Stimulated activated CD8-positive, alpha-beta memory T cell treated with anti-CD3 and anti-CD28 coated beads, Interleukin-4, amount 100 ng/mL, for 4 hours (primary cell): ENCODE measurements around the gene CYP24A1.
"Not testable (repeated sequence)": the region's sequence is repeated elsewhere in the genome, so short reads cannot be mapped to it uniquely, and the experiment has no call there.

Experiments
- DNase-seq, 2 donors: peaks; one replicate each; pipeline ENCODE4 v3.0.0-alpha.2; 2020; ENCODE audit warnings: low read depth in 2 of 2, low spot score in 1 of 2

The CYP24A1 gene

GRCh38 chr20:54134445-54135220, 39.2 kb downstream of the CYP24A1 start:
- no peak for DNase-seq

- no peak for DNase-seq
Observed at GRCh38 chr20:54133434-54134427, 40.1 kb downstream of the CYP24A1 start.

- no peak for DNase-seq
Observed at GRCh38 chr20:54132612-54133433, 41.0 kb downstream of the CYP24A1 start.

GRCh38 chr20:54131675-54132611, 41.8 kb downstream of the CYP24A1 start:
- no peak for DNase-seq

- DNase-seq: not testable (repeated sequence)
Observed at GRCh38 chr20:54131125-54131524, 42.7 kb downstream of the CYP24A1 start.

- no peak for DNase-seq
Observed at GRCh38 chr20:54129350-54129749, 44.4 kb downstream of the CYP24A1 start.

- DNase-seq: no peak
Observed at GRCh38 chr20:54127855-54128574, 45.8 kb downstream of the CYP24A1 start.

GRCh38 chr20:54126806-54127655, 46.8 kb downstream of the CYP24A1 start:
- DNase-seq: no peak

- DNase-seq: not testable (repeated sequence)
Observed at GRCh38 chr20:54126328-54126727, 47.5 kb downstream of the CYP24A1 start.

- DNase-seq: no peak
Observed at GRCh38 chr20:54123587-54124180, 50.1 kb downstream of the CYP24A1 start.

- DNase-seq: no peak
Observed at GRCh38 chr20:54122681-54123586, 50.9 kb downstream of the CYP24A1 start.

- no peak for DNase-seq
Observed at GRCh38 chr20:54122189-54122588, 51.6 kb downstream of the CYP24A1 start.

GRCh38 chr20:54119744-54120143, 54.0 kb downstream of the CYP24A1 start:
- DNase-seq: no peak

- DNase-seq: no peak
Observed at GRCh38 chr20:54118220-54119001, 55.4 kb downstream of the CYP24A1 start.

- DNase-seq: no peak
Observed at GRCh38 chr20:54116550-54117235, 57.1 kb downstream of the CYP24A1 start.
